ENCODE measurements around the gene DDAH1. TPM values are rescaled to one million over a fixed set of nuclear protein-coding genes. Genes with fewer than 3 reads are reported as not detected.

DDAH1 gene
- total RNA-seq, 2 donors from 2014 or later = 11.2 to 31.4 TPM

- intact Hi-C loops (cut with DNase I) = no loop called here
- ATAC-seq = no peak
- 78 to 79% methylated on average over 6 of the region's 6 CpGs for WGBS, 2 donors
Measured at GRCh38 chr1:85330711-85331290, 134.2 kb downstream of the DDAH1 start.

GRCh38 chr1:85330214-85330631, 134.7 kb downstream of the DDAH1 start:
- TF ChIP-seq POLR2A (IDR thresholded peaks at IDR 0.05) (no peak), CTCF (IDR thresholded peaks at IDR 0.05) (no peak)
- Histone ChIP-seq H3K27me3 (no peaks in the 10 kb centered on the region), H3K9me3 (no peaks in the 10 kb centered on the region), H3K27ac (peak overlapping the region in 1 of 4 donors; percentile 37), H3K4me3 (no peak overlapping the region), H3K4me1 (peaks cover 13% of the 10 kb centered on the region), H3K36me3 (replicated peaks in 1 of 2; ENCODE audit: insufficient read depth in 1 of 2, low read depth in 2 of 2) (no peaks in the 10 kb centered on the region)
- DNase-seq (no peak), ATAC-seq (peak; percentile 23)
- 65 to 72% methylated on average over 3 of the region's 3 CpGs for WGBS, 2 donors
- intact Hi-C loops (cut with DNase I) = no loop called here

More at GRCh38 chr1:85330711-85331290, 134.2 kb downstream of the DDAH1 start:
- peak in 2 of 4 donors; percentile 20 to 47 for DNase-seq
- no peaks in the 10 kb centered on the region for H3K9me3 ChIP-seq
- peaks cover 10% of the 10 kb centered on the region for H3K4me1 ChIP-seq
- TF ChIP-seq CTCF (IDR thresholded peaks at IDR 0.05) (no peak), POLR2A (IDR thresholded peaks at IDR 0.05) (no peak)
- peak overlapping the region in 1 of 4 donors; percentile 37 for H3K27ac ChIP-seq
- H3K36me3 ChIP-seq (replicated peaks in 1 of 2; ENCODE audit: insufficient read depth in 1 of 2, low read depth in 2 of 2) = no peaks in the 10 kb centered on the region
- no peak overlapping the region for H3K4me3 ChIP-seq
- H3K27me3 ChIP-seq = no peaks in the 10 kb centered on the region

- Histone ChIP-seq H3K36me3 (replicated peaks in 1 of 2; ENCODE audit: insufficient read depth in 1 of 2, low read depth in 2 of 2) (no peaks in the 10 kb centered on the region), H3K9me3 (no peaks in the 10 kb centered on the region), H3K27me3 (no peaks in the 10 kb centered on the region), H3K4me3 (no peak overlapping the region), H3K27ac (peak overlapping the region in 2 of 4 donors; percentile 39 to 52), H3K4me1 (peaks cover 13% of the 10 kb centered on the region)
- peak; percentile 80 for ATAC-seq
- intact Hi-C loops (cut with DNase I) = no loop called here
- peak in 3 of 4 donors; percentile 14 to 44 (median 41) for DNase-seq
- TF ChIP-seq CTCF (IDR thresholded peaks at IDR 0.05) (no peak), POLR2A (IDR thresholded peaks at IDR 0.05) (no peak)
- WGBS, 2 donors = 52 to 57% methylated on average over 3 of the region's 3 CpGs
Measured at GRCh38 chr1:85328713-85329397, 136.1 kb downstream of the DDAH1 start.

- Histone ChIP-seq H3K4me3 (no peak overlapping the region), H3K27me3 (no peaks in the 10 kb centered on the region), H3K4me1 (peaks cover 13% of the 10 kb centered on the region), H3K9me3 (no peaks in the 10 kb centered on the region), H3K36me3 (replicated peaks in 1 of 2; ENCODE audit: insufficient read depth in 1 of 2, low read depth in 2 of 2) (no peaks in the 10 kb centered on the region), H3K27ac (no peak overlapping the region)
- 70 to 75% methylated on average over 2 of the region's 2 CpGs for WGBS, 2 donors
- no peak for DNase-seq
- intact Hi-C loops (cut with DNase I) = no loop called here
- TF ChIP-seq CTCF (IDR thresholded peaks at IDR 0.05) (no peak), POLR2A (IDR thresholded peaks at IDR 0.05) (no peak)
- no peak for ATAC-seq
Measured at GRCh38 chr1:85327759-85328158, 137.2 kb downstream of the DDAH1 start.

Data from body of pancreas (tissue), 4 donors.